ENCODE data around the gene TMEM191C.
"Not testable (repeated sequence)": the region's sequence is repeated elsewhere in the genome, so short reads cannot be mapped to it uniquely, and the experiment has no call there.

Gene TMEM191C

DNA sequence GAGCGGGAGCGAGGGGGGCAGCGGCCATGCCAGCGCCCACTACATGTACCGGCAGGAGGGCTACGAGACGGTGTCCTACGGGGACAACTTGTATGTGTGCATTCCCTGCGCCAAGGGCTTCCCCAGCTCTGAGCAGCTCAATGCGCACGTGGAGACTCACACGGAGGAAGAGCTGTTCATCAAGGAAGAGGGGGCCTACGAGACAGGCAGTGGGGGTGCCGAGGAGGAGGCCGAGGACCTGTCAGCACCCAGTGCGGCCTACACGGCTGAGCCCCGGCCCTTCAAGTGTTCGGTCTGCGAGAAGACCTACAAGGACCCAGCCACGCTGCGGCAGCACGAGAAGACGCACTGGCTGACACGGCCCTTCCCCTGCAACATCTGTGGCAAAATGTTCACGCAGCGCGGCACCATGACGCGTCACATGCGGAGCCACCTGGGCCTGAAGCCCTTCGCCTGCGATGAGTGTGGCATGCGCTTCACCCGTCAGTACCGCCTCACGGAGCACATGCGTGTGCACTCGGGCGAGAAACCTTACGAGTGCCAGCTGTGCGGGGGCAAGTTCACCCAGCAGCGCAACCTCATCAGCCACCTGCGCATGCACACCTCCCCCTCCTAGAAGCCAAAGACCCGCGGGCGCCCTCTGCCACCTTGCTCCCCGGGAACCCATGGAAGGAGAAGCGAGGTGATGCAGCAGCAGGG lies 20.9 kb upstream of the TMEM191C start:
- DNase-seq: no peak

DNA sequence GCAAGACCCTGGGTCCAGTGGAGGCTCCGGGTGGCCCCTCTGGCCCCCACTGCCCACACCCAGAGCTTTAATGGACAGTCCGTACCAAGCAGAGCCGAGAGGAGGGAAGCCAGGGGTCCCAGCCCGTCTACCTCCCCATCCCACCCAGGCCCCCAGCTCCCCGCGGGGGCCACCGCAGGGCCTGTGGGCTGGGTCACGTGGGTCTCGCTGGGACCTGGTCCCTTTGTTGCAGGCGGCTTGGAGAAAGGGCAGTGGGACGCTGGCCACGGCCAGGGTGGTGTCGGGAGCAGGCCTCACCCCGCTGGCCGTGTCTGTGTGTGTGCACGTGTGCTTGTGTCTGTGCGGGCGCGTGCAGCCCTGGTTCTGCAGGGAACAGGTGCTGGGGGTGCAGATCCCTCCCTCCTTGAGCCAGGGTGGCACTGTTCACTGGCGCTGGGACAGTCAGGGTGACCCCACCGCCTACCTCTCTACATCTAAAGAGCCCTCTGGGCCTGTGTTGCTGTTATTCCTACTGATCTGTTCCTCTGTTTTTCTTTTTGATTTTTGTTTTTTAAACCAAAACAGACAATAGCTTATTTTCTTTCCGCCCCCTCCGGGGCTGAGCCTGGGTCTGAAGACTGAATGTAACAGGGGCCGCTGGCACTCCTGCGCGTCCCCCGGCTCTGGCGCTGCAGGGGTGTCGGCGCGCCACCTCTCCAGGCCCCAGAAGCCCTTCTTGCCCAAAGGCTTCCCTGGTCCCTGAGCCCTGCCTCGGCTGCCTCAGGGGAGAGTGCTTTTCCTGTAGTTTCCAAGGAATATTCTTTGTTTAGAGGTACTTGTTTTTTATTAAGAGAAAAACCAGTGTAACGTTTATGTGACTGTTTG lies 20.1 kb upstream of the TMEM191C start:
- no peak for DNase-seq

DNA sequence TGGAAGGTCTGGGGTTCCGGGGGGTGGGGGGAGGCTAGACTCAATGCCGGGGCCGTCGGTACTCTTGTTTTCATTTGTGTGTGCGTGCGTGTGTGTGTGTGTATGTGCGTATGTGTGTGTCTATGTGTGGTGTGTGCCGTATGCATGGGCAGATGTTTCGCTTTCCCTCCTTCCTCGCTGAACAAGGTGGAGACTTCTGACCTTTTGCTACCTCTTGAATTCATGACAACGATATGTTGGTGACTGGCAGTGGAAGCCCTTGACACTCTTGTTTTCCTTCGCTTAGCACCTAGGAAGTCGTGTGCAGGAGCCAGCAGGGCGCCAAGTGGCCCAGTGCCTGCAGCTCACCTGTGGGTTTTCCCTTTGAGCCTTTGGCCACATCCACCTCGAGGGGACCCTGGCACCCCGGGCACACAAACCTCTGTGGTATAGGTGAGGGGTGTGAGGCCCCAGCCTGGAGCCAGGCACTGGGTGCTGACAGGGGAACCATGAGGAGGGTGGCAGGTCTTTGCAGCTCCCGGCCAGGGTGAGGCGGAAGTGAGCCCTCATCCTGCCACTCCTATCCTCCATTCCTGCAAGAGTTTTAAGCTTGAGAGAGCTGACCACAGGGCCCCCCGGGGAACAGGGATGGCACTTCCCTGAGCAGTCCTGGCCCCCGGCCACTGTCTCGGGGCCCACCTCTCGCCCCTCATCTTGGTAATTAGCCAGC lies 19.3 kb upstream of the TMEM191C start:
- no peak for DNase-seq

DNA sequence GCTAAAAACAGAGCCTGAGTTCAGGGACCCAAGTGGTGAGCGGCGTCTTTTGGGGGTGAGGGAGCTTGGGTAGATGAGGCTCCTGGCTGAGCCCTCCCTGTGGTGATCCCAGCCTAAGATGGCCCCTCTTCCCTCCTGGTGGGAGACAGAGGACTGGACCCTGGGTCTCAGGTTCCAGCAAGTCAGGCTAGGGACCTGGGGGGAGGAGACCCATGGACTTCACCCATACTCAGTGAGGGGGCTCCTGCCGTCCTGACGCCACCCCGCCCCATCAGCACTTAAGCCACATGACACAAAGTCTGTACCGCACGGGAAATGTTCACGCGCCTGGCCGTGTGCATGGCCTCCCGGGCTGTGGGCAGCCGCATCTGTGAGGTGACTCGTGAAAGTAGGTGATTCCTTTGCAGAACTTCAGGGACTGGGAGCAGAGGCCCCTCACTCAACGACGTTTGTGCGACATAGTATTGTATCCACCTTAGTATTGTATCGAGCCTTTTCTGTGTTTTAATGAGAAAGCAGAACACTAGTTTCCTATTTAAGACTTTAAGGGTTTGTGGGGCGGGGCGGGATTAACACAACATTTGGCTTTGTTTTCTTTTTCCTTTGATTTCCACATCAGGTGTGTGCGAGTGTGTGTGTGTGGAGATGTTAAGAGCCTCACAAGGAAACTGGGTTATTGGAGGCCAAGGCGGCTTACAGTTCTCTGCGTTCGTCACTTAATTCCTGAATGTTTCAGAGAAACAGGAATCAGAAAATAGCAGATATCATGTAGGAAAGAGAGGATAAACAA lies 18.4 kb upstream of the TMEM191C start:
- DNase-seq: no peak

DNA sequence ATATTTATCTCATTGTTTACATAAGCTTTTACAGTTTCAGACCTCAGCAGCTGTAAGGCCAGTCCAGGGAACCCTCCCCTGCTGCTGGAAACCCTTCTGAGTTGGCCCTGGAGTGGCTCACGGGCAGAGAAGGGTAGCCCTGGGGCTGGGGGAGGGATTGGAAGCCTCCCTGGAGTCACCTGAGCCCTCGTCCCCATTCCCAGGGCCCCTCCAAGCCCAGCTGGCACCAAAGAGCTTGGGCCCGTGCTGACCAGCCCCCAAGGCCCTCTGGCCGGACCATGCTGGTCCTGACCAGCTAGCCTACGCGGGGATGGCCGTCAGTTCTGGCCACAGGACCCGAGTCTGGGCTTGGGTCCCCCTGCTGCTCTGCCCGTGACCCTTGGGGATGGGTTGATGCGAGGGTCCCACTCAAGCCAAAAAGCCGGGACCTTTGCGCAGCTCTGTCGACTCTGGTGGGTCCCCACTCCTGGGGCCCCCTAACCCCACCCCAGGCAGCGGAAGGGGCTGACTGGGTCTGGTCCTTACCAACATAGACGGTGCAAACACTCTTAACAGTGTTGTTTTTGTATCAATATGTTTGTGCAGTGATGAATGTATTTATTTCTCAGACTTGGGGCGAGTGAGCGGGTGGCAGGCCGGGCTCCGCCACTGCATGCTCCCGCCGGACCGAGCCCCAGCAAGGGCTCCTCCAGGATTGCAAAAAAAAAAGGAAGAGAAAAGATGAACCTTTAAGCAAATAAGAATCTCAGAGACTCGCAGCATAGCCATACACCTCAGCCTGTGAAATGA lies 17.5 kb upstream of the TMEM191C start:
- no peak for DNase-seq

DNA sequence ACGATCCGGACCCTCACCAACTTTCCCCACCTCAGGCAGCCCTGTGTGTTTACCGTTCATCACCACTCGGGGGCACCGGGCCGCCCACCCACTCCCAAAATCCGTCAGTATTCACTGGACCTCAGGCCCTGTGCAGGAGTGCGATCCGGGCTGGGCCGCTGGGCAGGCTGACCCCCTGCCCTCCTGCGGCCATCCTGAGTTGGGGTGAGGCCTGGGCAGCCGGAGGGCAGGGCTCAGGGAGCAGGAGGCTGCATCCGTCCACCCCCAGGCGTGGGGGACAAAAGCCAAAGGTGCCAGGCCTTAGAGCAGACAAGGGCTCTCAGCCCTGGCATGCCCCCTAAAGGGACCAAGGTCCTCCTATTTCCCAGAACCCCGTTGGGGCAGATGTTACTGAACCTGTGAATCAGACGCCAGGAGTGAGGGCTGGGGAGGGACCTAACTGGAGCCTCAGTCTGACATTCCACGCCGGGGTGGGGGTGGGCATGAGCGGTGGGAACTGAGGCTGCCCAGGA lies 16.8 kb upstream of the TMEM191C start:
- no peak for DNase-seq

DNA sequence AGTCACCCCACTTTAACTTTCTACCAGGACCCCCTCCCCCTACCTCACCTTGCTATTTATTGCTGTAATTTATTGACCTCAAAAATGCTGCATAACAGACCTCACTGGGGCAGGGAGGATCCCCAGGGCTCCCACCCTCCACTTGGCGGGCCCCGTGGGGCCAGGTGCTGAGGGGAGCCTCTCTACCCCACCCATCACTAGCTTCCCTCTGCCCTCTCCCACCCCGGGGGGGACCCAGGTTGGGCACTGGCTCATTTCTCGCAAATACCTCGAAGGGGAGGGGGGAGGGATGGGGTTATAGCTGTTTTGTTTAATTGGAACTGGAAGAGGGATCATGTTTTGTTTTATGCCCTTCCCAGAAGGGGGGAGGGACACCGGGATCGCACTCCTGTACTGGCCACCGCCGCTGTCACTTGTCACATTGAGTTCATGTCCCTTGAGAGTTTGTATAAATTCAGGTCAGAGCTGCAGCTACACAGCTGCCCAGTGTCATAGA lies 16.3 kb upstream of the TMEM191C start:
- no peak for DNase-seq

DNA sequence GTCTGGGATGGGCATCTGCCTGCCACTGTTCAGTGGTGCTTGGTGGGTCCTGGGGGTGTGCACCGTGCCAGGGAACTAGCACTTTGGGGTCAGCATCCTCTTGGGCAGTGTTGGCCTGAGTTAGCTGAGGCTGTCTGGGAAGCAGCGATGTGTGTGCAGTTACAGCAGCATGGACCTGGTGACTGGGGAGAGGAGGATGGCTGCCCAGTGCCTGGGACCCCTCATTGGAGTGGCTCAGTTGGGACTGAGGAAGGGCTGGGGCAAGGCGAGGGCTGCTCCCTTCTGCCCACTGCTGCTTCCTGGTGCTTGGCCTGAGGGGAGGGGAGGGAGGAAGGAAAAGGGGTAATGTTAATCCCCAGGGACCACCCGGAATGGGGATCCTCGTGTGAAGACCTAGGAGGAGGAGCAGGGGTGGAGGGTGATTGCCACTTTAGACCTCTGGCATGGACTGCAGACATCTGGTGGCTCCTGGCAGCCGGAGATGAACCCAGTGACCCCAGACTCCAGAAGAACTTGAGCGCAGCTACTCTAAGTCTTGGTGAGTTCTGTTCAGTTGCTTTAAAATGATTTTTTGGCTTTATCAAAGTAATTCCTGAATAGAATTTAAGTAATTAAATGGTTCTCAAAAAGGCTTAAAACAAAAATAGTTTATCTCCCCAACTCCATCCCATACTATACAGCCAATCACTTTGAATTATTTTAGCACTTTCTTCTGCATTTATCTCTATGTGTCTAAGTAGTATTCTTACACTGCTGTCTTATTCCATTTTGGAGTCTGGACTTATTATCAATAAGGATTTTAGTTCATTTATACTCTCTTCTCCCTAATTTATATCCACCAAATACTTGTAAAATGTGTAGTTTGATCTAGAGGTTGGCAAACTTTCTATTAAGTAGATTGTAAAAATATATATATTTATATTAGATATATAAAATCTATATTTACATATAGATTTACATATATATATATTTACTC lies 15.4 kb upstream of the TMEM191C start:
- no peak for DNase-seq

DNA sequence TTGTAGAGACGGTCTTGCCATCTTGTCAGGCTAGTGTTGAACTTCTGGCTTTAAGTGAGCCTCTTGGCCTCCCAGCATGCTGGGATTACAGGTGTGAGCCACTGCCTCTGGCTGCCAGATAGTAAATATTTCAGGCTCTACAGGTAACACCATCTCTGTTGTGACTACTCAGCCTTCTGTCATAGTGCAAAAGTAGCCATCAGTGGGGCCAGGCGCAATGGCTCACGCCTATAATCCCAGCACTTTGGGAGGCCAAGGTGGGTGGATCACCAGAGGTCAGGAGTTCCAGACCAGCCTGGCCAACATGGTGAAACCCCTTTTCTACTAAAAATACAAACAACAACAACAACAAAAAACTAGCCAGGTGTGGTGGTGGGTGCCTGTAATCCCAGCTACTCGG lies 14.5 kb upstream of the TMEM191C start:
- DNase-seq: not testable (repeated sequence)

DNA sequence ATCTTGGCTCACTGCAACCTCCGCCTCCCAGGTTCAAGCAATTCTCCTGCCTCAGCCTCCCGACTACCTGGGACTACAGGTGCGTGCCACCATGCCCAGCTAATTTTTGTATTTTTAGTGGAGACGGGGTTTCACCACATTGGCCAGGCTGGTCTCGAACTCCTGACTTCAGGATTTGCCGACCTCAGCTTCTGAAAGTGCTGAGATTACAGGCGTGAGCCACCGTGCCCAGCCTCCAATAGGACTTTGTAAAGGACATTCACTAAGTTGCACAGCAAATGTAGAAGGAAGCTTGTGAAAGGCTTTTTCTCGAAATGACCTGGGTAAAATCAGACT lies 12.2 kb upstream of the TMEM191C start:
- not testable (repeated sequence) for DNase-seq

DNA sequence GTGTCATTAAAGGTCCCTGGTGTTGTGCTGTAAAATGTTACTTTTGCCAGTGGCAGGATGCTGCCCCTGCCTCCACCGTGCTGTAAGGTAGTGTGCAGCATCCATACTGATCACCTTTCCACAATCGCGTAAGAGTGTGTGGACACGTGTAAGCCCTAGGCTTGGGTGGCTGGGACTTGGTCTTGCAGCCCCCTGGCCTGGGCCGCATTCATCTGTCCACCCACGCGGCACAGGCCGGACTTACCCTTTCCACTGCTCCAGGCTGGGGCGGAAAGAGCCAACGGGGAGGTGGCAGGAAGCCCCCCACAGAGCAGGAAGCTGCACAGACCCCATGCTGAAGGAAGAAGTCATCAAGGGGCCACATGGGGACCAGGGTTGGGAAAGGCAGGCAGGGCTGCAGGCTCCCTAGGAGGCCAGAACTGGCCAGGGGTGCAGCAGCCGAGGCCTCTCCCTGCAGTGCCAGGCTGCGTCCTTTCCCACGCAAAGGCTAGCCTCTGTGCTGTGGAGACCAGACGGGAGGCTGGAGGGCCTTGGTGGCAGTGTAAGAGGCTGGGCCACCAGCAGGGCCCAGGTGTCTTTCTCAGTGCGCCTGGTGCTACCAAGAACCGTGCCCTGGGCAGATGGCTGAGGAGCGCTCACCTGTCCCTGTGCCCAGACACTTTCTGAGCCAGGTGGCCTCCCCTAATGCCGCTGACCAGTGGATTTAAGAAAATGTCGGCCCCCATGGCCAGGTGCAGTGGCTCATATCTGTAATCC lies 11.7 kb upstream of the TMEM191C start:
- no peak for DNase-seq

DNA sequence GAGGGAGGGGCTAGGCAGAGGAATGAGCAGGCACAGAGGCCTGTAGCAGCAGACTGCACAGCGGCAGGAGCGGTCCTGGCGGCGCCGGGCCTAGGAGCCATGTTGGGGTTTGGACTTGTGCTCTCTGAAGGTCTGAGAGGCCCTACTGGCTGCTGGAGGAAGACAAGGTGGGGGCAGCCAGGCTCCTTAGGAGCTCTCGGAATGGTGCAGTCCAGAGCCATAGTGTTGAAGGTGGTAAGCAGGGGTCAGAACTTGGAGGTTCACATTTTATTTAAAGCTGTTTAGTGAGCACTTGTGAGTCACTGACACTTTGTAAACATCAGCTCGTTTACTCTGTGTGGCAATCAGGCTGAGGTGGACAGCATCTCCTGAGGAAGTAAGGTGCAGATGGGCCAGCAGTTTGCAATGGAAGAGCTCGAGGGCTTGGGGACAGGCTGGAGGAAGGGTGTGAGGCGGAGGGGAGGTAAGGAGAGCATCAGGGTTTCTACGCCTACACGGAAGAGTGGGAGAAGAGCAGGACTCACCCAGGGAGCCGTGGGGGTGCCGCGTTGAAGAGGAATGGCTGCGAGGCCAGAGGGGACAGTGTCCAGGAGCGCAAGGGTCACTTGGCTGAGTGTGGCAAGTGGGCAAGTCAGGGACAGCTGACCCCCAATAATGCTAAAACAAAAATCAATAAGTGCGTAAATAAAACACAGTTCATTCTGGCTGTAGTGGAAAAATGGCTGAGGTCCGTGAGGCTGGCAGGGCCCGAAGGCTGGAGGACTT lies 10.0 kb upstream of the TMEM191C start:
- DNase-seq: no peak

DNA sequence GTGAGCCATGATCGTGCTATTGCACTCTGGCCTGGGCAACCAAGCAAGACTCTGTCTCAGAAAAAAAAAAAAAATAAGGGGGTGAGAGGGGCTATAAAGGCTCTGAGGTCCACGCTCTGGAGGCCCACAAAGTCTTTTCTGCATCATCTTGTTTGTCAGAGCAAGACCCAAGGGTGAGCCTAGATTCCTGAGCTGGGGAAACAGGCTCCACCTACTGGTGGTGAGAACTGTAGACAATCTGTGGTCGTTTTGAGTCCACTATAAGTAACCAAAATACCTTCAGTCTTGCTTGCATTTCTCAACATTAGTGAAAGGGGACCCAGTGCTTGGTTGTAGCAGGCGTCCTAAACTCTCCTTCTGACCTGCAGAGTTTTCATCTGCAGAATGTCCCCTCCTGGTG lies 4.5 kb upstream of the TMEM191C start:
- DNase-seq: not testable (repeated sequence)

DNA sequence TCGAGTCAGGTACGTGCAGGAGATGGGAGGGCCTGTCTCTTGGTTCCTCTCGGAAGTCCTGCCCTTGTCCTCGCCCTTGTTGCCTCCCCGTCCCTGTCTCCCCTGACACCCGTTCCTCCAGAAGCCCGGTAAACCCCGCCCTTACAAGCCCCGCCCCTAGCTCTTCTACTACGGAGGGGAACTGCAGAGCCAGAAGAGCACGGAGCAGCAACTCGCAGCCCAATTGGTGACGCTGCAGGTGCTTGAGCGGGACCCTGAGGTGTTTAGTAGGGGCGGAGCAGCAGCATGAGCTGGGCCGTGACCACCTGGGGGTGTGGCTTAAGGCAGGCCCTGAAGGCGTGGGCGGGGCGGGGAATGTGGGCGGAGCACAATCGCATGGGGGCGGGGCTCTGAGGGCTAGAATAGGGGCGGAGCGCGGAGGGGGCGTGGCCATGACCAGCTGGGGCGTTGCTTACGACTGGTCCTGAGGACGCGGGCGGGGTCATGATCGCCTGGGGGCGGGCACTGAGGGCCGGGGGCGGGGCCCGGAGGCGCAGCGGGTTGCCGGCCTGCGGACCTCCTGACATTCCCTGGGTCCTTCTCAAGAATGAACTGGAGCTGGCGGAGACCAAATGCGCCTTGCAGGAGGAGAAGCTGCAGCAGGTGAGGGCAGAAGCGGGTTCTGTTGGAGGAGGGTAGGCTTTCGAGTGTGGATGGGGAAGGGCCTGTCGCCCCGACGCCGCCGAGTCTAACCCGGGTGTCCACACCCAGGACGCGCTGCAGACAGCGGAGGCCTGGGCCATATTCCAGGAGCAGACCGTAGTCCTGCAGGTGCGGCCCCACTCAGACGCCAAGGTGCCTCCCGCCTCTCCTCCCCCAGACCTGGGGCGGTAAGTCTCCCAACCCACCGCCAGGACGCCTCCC lies 1.3 kb downstream of the TMEM191C start:
- not testable (repeated sequence) for DNase-seq

DNA sequence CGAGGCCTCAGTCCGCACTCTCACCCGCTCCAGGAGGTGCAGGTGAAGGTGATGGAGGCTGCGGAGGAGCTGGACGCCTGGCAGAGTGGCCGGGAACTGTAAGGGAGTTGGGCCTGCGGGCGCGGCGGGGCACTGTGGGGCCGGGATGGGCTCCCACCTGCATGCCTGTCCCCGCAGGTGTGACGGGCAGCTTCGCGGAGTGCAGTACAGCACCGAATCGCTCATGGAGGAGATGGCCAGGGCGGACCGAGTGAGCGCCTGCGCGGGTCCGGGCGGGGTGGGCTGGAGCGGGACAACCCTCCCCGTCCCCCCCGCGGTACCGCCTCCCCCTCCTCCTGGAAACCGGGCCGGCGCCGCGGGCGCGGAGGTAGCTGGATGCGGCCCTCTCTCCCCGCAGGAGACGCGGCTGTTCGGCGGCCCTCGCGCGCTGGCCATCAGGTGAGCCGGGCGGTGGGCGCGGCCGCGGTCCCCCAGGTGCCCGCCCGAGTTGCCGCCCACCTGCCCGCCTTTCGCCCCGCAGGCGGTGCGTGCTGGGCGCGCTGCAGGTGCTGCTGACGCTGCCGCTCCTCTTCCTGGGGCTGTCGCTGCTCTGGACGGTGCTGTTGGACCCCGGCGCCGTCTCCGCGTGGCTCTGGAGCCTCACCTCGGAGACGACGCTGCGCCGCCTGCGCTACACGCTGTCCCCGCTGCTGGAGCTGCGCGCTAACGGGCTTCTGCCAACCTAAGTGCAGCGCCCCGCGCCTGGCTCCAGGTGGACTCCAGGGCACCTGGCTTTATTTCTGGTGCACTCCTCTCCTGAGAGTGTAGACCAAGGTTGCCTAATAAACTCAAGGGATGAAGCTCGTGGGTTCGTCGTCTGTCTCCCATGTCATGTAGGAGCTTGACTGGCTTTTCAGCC lies 2.2 kb downstream of the TMEM191C start:
- not testable (repeated sequence) for DNase-seq

DNA sequence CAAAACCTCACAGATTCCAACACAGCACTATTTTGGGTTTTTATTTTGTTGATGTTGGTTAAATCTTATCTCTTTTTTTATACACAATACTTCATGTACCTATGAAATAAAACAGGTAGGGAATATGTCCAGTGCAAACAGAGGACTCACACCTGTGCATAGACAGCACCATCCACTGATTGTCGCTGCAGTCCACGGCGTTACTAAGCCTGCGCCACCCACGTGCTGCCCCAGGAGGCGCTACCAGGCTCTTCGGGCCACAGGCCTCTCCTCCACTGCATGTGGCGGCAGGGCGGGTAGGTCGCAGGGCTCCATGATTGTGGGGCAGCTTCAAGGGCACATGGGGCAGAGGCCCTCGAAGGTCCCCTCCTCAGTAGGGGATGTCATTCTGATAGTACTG lies 5.8 kb downstream of the TMEM191C start:
- not testable (repeated sequence) for DNase-seq

DNA sequence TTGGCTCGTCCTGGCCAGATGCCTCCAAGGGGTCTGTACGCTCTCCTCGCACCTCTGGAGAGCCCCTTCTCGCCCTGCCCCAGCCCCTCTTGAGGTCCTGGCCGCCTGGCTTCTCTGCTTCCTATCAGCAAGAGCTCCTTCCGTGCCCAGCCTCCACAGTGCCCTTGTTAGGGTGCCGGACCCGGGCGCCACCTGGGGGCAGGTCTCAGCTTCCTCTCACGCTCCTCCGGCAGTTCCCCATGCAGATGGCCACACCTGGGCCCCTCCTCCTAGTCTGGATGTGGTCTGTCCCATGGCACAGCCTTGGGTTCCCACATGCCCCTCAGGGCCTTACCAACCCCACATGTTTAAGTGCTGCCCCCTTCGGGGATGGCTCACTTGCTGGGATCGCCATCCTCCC lies 6.5 kb downstream of the TMEM191C start:
- not testable (repeated sequence) for DNase-seq

Data from NCI-H524 (cell line).